DMS114 treated with DMSO at 0.1 percent for 48 hours (cell line): ENCODE measurements around the gene MPV17L.
A peak's percentile ranks its signal among the peaks of the same experiment; 100 is the strongest.
"Not testable (repeated sequence)": the region's sequence is repeated elsewhere in the genome, so short reads cannot be mapped to it uniquely, and the experiment has no call there.

Experiments used
- DNase-seq: peaks from one replicate; lab custom pipeline; 2025; ENCODE audit not compliant: unreplicated experiment; lab: John Stamatoyannopoulos, UW

The MPV17L gene

DNA sequence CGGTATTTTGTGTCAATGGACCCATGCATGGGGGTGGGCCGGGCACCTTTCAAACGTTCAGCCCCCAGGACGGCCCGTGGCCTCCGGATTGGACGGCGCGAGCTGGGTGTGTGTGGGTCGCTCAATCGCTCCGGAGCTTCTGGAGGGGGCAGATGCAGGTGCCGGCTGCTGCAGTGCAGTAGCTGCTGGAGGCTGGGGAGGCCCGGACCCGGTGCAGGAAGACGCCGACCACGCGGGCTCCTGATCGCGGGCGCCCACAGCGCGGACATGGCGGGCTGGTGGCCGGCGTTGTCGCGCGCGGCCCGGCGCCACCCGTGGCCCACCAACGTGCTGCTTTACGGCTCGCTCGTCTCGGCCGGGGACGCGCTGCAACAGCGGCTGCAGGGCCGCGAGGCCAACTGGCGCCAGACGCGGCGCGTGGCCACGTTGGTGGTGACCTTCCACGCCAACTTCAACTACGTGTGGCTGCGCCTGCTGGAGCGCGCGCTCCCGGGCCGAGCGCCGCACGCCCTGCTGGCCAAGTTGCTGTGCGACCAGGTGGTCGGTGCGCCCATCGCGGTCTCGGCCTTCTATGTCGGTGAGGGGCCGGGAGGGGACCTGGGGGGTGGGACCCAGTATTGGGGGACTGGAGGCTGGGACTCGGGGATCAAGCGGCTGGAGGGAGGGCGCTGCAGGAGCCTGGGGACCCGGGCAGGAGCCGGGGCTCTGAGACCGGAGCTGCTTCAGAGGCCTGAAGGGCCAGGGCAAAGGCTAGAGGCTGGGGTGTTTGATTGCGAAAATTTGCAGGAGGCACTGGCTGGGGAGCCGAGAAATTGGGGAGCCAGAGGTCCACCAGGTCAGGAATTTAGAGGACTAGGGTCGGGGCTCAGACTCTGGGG lies at the start of gene MPV17L:
MPV17L (plus strand) TSS at position 124 of the 878 bp plus-strand sequence; CDS start at position 268, 144 bp downstream.
- peak; percentile 42 for DNase-seq

- not testable (repeated sequence) for DNase-seq
Measured at GRCh38 chr16:15348721-15349120, 46.8 kb upstream of the MPV17L start.

DNA sequence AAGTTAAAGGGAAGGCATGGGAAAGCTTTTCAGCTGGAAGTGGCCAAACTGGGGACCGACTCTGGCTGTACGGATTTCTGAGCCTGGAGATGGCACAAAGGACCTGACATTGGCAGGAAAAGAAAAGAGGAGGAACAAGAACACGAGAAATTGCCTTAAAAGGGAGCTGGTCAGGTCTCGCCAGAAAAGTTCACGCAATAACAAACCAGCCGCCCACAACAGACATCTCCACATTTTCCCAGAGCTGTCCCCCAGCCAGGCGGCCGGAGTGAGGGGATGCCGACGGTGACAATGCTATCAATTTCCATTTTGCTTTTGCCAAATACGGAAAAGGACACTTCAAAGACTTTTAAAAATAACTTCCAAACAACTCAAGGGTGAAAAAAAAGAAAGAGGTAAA lies 44.3 kb upstream of the MPV17L start:
- not testable (repeated sequence) for DNase-seq

- DNase-seq: not testable (repeated sequence)
Measured at GRCh38 chr16:15351745-15352144, 43.8 kb upstream of the MPV17L start.

GRCh38 chr16:15352852-15353251 lies 42.7 kb upstream of the MPV17L start:
- not testable (repeated sequence) for DNase-seq

DNA sequence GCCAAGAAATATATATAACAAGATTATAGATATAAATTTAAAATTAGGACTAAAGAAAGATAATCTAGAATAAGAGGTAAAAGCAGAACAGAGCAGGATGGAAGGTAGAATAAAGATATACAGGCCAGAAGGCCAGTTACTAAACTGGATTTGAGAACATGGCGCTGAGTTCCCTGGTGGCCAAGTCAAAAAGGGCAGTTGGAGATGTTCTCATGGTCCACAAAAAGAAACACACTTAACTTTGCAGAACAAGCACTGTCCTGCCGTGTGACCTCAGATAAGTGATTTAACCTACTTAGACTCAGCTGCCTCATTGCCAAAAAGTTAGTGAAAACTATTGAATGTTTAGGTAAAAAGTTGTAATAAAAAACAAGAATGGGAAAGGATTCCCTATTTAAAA lies 40.7 kb upstream of the MPV17L start:
- not testable (repeated sequence) for DNase-seq

DNA sequence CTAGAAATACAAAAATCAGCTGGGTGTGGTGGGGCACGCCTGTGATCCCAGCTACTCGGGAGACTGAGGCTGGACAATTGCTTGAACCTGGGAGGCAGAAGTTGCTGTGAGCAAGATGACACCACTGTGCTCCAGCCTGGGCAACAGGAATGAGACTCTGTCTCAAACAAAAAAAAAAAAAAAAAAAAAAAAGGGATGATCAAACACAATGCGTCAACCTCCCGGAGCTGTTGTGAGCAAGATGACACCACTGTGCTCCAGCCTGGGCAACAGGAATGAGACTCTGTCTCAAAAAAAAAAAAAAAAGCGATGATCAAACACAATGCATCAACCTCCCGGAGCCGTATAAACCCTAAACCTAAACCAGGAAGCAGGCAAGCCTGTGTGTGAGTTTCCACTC lies 38.1 kb upstream of the MPV17L start:
- not testable (repeated sequence) for DNase-seq

- DNase-seq: not testable (repeated sequence)
Measured at GRCh38 chr16:15378194-15378593, 17.4 kb upstream of the MPV17L start, which contains the start of gene NPIPA5. Gene NPIPA5, minus strand, starts transcription at chr16:15378294. Its CDS starts 0 bp downstream, at chr16:15378294.

DNA sequence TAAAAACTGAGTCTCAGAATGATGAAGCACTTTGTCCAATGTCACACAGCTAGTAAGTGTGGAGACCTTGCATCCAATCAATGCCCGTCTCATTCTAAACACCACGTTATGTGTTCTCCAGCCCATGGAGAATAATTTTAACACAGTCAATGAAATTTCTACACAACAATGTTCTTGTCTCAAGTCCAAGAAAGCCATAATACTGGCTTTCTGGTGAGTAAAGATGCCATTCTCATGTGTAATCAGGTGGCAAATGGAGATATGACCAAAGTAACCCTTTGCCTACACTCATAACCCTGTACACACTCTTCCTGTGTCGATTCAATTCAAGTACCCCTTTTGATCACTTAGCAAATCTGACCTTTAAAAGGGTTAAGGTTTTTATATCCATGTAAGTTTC lies 12.7 kb upstream of the MPV17L start:
- DNase-seq: not testable (repeated sequence)

GRCh38 chr16:15388060-15388459 lies 7.5 kb upstream of the MPV17L start:
- not testable (repeated sequence) for DNase-seq

DNA sequence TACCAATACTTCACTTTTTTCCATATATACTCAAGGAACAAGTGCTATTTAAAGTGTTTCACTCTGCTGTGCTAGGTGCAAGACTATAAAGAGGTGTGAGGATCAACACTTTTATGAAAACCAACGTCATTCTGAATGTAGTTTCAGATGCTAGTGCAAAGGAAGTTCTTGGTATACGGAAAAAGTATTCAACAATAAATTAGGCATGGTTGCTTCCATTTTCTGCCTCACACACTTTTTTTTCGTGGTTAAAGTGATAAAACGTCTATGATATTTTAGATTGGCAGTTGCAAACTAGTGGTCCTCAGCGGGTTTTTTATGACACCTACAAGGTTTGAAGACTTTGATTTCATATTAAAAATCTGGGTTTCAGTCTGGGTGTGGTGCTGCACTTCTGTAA lies 5.6 kb upstream of the MPV17L start:
- DNase-seq: not testable (repeated sequence)

GRCh38 chr16:15393025-15393424 lies 2.5 kb upstream of the MPV17L start:
- not testable (repeated sequence) for DNase-seq

GRCh38 chr16:15396509-15396829 lies 915 bp downstream of the MPV17L start:
- DNase-seq: not testable (repeated sequence)

- no peak for DNase-seq
Measured at GRCh38 chr16:15396948-15397594, 1.5 kb downstream of the MPV17L start.

DNA sequence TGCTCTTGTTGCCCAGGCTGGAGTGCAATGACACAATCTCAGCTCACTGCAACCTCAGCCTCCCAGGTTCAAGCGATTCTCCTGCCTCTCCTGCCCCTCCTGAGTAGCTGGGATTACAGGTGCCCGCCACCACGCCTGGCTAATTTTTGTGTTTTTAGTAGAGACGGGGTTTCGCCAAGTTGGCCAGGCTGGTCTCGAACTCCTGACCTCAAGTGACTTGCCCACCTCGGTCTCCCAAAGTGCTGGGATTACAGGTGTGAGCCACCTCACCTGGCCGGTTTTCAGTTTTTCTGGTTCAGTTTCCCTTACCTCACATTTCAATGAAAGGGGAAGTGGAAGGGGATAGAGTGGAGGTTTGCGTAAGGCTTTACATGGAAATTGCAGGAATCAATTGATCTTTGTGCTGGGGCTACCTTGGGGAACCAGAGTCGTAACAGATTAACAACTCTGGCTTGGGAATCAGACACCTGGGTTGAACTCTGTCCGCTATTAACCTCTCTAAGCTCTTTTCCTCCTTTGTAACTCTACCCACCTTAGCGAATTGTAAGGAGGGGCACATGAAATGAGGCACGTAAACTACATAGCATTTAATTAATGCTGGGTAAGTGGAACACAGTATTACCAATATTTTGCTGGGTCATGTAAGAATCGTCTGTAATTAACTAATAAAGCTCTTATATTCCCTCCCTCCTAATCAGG lies 3.2 kb downstream of the MPV17L start:
- no peak for DNase-seq

- no peak for DNase-seq
Measured at GRCh38 chr16:15399317-15399716, 3.8 kb downstream of the MPV17L start.

- not testable (repeated sequence) for DNase-seq
Measured at GRCh38 chr16:15400314-15400713, 4.8 kb downstream of the MPV17L start.

- DNase-seq: no peak
Measured at GRCh38 chr16:15401972-15402371, 6.4 kb downstream of the MPV17L start.

DNA sequence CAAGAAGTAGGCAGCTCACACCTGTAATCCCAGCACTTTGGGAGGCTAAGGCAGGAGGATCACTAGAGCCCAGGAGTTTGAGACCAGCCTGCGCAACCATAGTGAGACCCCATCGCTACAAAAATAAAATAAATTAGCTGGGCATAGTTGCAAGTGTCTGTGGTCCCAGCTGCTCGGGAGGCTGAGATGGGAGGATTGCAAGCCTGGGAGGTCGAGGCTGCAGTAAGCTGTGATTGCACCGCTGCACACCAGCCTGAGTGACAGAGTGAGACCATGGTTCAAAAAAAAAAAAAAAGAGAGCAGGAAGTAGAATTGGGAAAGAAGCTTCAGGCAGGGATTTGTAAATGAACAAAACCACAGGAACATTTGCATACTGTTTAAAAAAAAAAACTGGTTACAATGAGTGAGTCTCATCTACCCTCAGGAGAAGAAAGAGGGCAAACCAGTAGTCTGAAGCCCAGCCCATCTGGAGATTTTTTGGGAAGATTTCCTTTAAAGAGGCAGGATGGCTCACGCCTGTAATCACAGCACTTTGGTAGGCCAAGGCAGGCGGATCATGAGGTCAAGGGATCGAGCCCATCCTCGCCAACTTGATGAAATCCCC lies 7.9 kb downstream of the MPV17L start:
- no peak for DNase-seq

- DNase-seq: not testable (repeated sequence)
Measured at GRCh38 chr16:15404091-15404490, 8.5 kb downstream of the MPV17L start.

DNA sequence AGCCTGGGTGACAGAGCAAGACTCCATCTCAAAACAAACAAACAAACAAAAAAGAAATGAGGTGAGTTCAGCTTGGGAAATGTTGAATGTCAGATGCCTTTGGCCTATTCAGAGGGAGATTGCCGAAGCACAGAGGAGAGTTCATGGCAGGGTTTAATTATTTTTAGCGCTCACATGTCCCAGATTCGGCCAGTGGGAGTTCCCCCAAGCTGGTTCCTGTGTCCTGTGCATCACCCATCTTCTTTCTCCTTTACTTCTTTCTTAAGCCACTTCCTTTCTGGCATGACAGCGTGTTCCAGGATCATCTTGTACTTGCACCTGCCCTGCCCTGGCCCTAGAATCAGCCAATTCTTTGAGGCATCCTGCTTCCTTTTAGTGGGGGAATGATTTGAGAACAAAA lies 9.2 kb downstream of the MPV17L start:
- DNase-seq: no peak
